Liver (tissue), 9 donors: Measurements from ENCODE around the gene CDX1. TPM values are rescaled to one million over a fixed set of nuclear protein-coding genes. Genes with fewer than 3 reads are reported as not detected.

Experiments
- DNase-seq: peaks from one replicate; pipeline ENCODE4 v3.0.0-alpha.2; 2017; ENCODE audit warnings: low spot score
- H3K27ac ChIP-seq, 2 donors: one replicate each; pipeline ENCODE4 v1.7.0; 2013; ENCODE audit warnings: inconsistent platforms in 2 of 2, low read length in 2 of 2, control low read depth in 1 of 2, low read depth in 1 of 2, mild to moderate bottlenecking in 1 of 2
- H3K27me3 ChIP-seq, 4 donors: one replicate each; pipeline versions ENCODE4 v1.6.1 to v1.7.0; 2013; ENCODE audit warnings: low read length in 3 of 4, inconsistent platforms in 1 of 4, mild to moderate bottlenecking in 1 of 4, moderate library complexity in 1 of 4; ENCODE audit not compliant: control insufficient read depth in 4 of 4, insufficient read depth in 4 of 4
- H3K36me3 ChIP-seq, 4 donors: one replicate each; pipeline versions ENCODE4 v1.6.1 to v1.7.0; 2013; ENCODE audit warnings: low read length in 3 of 4, mild to moderate bottlenecking in 3 of 4, low read depth in 1 of 4, moderate library complexity in 1 of 4; ENCODE audit not compliant: control insufficient read depth in 4 of 4, insufficient read depth in 3 of 4
- H3K4me1 ChIP-seq, 4 donors: one replicate each; pipeline versions ENCODE4 v1.6.1 to v1.7.0; 2013; ENCODE audit warnings: low read length in 3 of 4, mild to moderate bottlenecking in 3 of 4, moderate library complexity in 1 of 4; ENCODE audit not compliant: control insufficient read depth in 4 of 4, insufficient read depth in 4 of 4
- H3K4me3 ChIP-seq, 3 donors: one replicate each; pipeline versions ENCODE4 v1.6.1 to v1.7.0; 2013; ENCODE audit warnings: low read length in 3 of 3, control low read depth in 1 of 3, low read depth in 1 of 3, mild to moderate bottlenecking in 1 of 3
- H3K9ac ChIP-seq, 2 donors: one replicate each; pipeline ENCODE4 v1.7.0; 2013; ENCODE audit warnings: low read length in 2 of 2, mild to moderate bottlenecking in 2 of 2, moderate library complexity in 2 of 2, control low read depth in 1 of 2, low read depth in 1 of 2
- H3K9me3 ChIP-seq, 4 donors: one replicate each; pipeline versions ENCODE4 v1.6.1 to v1.7.0; 2013; ENCODE audit warnings: low read length in 3 of 4; ENCODE audit not compliant: control insufficient read depth in 4 of 4
- ATF3 ChIP-seq: IDR thresholded peaks from 2 replicates; pipeline ENCODE4 v1.6.1; 2016; ENCODE audit warnings: antibody characterized with exemption
- CTCF ChIP-seq: fragments of 150-350 bp; IDR thresholded peaks from 2 replicates; pipeline ENCODE4 v1.5.1; 2017; ENCODE audit warnings: improper control_type of control experiment, low read depth, low read length; ENCODE audit not compliant: missing input control
- FOXA1 ChIP-seq: IDR thresholded peaks from 2 replicates; pipeline ENCODE4 v1.6.1; 2016; ENCODE audit warnings: antibody characterized with exemption
- GABPA ChIP-seq, 2 donors: IDR thresholded peaks in 1 of 2; conservative IDR thresholded peaks in 1 of 2; 2 replicates each; pipeline ENCODE4 v1.6.1; 2016; ENCODE audit warnings: antibody characterized with exemption in 2 of 2, mild to moderate bottlenecking in 1 of 2, moderate library complexity in 1 of 2
- HNF4A ChIP-seq, 2 donors: conservative IDR thresholded peaks; 2 replicates each; pipeline ENCODE4 v1.6.1; 2016; ENCODE audit warnings: antibody characterized with exemption in 2 of 2, mild to moderate bottlenecking in 2 of 2
- JUND ChIP-seq, 2 donors: IDR thresholded peaks; 2 replicates each; pipeline ENCODE4 v1.6.1; 2016; ENCODE audit warnings: antibody characterized with exemption in 2 of 2
- MAX ChIP-seq: IDR thresholded peaks from 2 replicates; pipeline ENCODE4 v1.6.1; 2016; ENCODE audit warnings: antibody characterized with exemption
- NR2F2 ChIP-seq: IDR thresholded peaks from 2 replicates; pipeline ENCODE4 v1.6.1; 2016; ENCODE audit warnings: antibody characterized with exemption
- REST ChIP-seq: IDR thresholded peaks from 2 replicates; pipeline ENCODE4 v1.6.1; 2016; ENCODE audit warnings: antibody characterized with exemption, mild to moderate bottlenecking
- RXRA ChIP-seq, 2 donors: IDR thresholded peaks; 2 replicates each; pipeline ENCODE4 v1.6.1; 2017 to 2018; ENCODE audit warnings: antibody characterized with exemption in 2 of 2, mild to moderate bottlenecking in 1 of 2
- SP1 ChIP-seq: IDR thresholded peaks from 2 replicates; pipeline ENCODE4 v1.6.1; 2018; ENCODE audit warnings: antibody characterized with exemption, mild to moderate bottlenecking
- TAF1 ChIP-seq: conservative IDR thresholded peaks from 2 replicates; pipeline ENCODE4 v1.6.1; 2016; ENCODE audit warnings: antibody characterized with exemption, mild to moderate bottlenecking
- YY1 ChIP-seq: IDR thresholded peaks from 2 replicates; pipeline ENCODE4 v1.6.1; 2016; ENCODE audit warnings: antibody characterized with exemption, mild to moderate bottlenecking
- ZBTB33 ChIP-seq: IDR thresholded peaks from 2 replicates; pipeline ENCODE4 v1.6.1; 2016; ENCODE audit warnings: antibody characterized with exemption
- WGBS: extraction: QIAGEN DNeasy Blood & Tissue Kit; methylation state at CpG from one replicate; pipeline ENCODE4 v1.1.7; 2013; 5-methylcytosine and 5-hydroxymethylcytosine counted together
- polyA plus RNA-seq, 2 donors: library from polyadenylated mRNA; stranded (reverse) in 1 of 2; unstranded in 1 of 2; fragments of 200-250 nt in 1 of 2; fragments of >200 nt in 1 of 2; fragmentation: Nextera tagmentation in 1 of 2; extraction: Ambion mirVana in 1 of 2; gene quantifications; one replicate each; pipeline versions ENCODE4 v1.2.1 to v1.2.3, GENCODE V29; 2013 to 2015
- total RNA-seq, 2 donors: library from RNA; depleted of rRNA; stranded (reverse); fragments of >200 nt; gene quantifications; one replicate each; pipeline ENCODE4 v1.2.3, GENCODE V29; 2014
- donor health status: healthy.
- donor health status: healthy.
- donor health status: healthy.
- donor health status: healthy.
- donor health status: healthy.

CDX1 gene
- total and polyA plus RNA-seq, 4 donors: not detected

- Histone ChIP-seq H3K27ac (no peak overlapping the region), H3K4me1 (no peaks in the 10 kb centered on the region), H3K4me3 (no peak overlapping the region), H3K36me3 (no peaks in the 10 kb centered on the region), H3K9ac (no peak overlapping the region), H3K27me3 (no peaks in the 10 kb centered on the region), H3K9me3 (no peaks in the 10 kb centered on the region)
- 64% methylated on average over 10 of the region's 10 CpGs for WGBS
- DNase-seq: no peak
- TF ChIP-seq NR2F2: no peak
- TF ChIP-seq CTCF: no peak
- no peak for TF ChIP-seq JUND (IDR thresholded peaks at IDR 0.05)
Observed at GRCh38 chr5:150215979-150216944, 49.7 kb downstream of the CDX1 start.

GRCh38 chr5:150217038-150217437, 50.5 kb downstream of the CDX1 start:
- WGBS: 66% methylated on average over 2 of the region's 2 CpGs

More at GRCh38 chr5:150217038-150217437, 50.5 kb downstream of the CDX1 start:
- no peaks in the 10 kb centered on the region for H3K27me3 ChIP-seq
- no peaks in the 10 kb centered on the region for H3K4me1 ChIP-seq
- no peaks in the 10 kb centered on the region for H3K9me3 ChIP-seq
- no peak overlapping the region for H3K9ac ChIP-seq
- no peaks in the 10 kb centered on the region for H3K36me3 ChIP-seq
- no peak overlapping the region for H3K4me3 ChIP-seq
- H3K27ac ChIP-seq: no peak overlapping the region
- TF ChIP-seq REST: no peak
- TF ChIP-seq MAX: no peak
- TF ChIP-seq RXRA (IDR thresholded peaks at IDR 0.05): no peak
- no peak for TF ChIP-seq HNF4A (conservative IDR thresholded peaks at IDR 0.05)
- TF ChIP-seq SP1: no peak
- no peak for TF ChIP-seq FOXA1
- no peak for TF ChIP-seq YY1
- no peak for TF ChIP-seq JUND (IDR thresholded peaks at IDR 0.05)
- no peak for TF ChIP-seq ZBTB33
- no peak for TF ChIP-seq CTCF
- TF ChIP-seq TAF1: no peak
- TF ChIP-seq ATF3: no peak
- no peak for TF ChIP-seq GABPA (IDR thresholded peaks at IDR 0.05 in 1 of 2, conservative IDR thresholded peaks at IDR 0.05 in 1 of 2)
- DNase-seq: no peak
